Fibroblast of skin of left biceps (primary cell): ENCODE measurements around the gene FSTL4.

Experiments
- DNase-seq, 2 experiments: peaks; one replicate each; pipeline ENCODE4 v3.0.0-alpha.2; 2013; ENCODE audit warnings: low read depth in 2 of 2

Gene FSTL4

GRCh38 chr5:133294380-133294779 is 318.0 kb downstream of the FSTL4 start:
- no peak for DNase-seq

GRCh38 chr5:133293960-133294359 is 318.4 kb downstream of the FSTL4 start:
- DNase-seq, result no peak

GRCh38 chr5:133292300-133292699 is 320.0 kb downstream of the FSTL4 start:
- no peak for DNase-seq

- no peak for DNase-seq
These were observed 320.8 kb downstream of the FSTL4 start for GRCh38 chr5:133291524-133291923.

- no peak for DNase-seq
These were observed 321.6 kb downstream of the FSTL4 start for GRCh38 chr5:133290669-133291240.

- no peak for DNase-seq
These were observed 322.5 kb downstream of the FSTL4 start for GRCh38 chr5:133289686-133290367.

- no peak for DNase-seq
These were observed 324.8 kb downstream of the FSTL4 start for GRCh38 chr5:133287500-133287899.

GRCh38 chr5:133286483-133286882 is 325.9 kb downstream of the FSTL4 start:
- DNase-seq, result no peak

- no peak for DNase-seq
These were observed 326.7 kb downstream of the FSTL4 start for GRCh38 chr5:133285583-133286021.

GRCh38 chr5:133284306-133284705 is 328.0 kb downstream of the FSTL4 start:
- DNase-seq, result no peak

- no peak for DNase-seq
These were observed 334.0 kb downstream of the FSTL4 start for GRCh38 chr5:133278317-133278716.

- DNase-seq, result no peak
These were observed 334.6 kb downstream of the FSTL4 start for GRCh38 chr5:133277744-133278143.

GRCh38 chr5:133276171-133276570 is 336.2 kb downstream of the FSTL4 start:
- DNase-seq, result no peak

GRCh38 chr5:133275631-133276030 is 336.7 kb downstream of the FSTL4 start:
- DNase-seq, result no peak

GRCh38 chr5:133274597-133274935 is 337.8 kb downstream of the FSTL4 start:
- no peak for DNase-seq

- peak; percentile 7 to 12 for DNase-seq
These were observed 338.4 kb downstream of the FSTL4 start for GRCh38 chr5:133273661-133274596.

- no peak for DNase-seq
These were observed 340.0 kb downstream of the FSTL4 start for GRCh38 chr5:133272345-133272744.

- no peak for DNase-seq
These were observed 340.7 kb downstream of the FSTL4 start for GRCh38 chr5:133271606-133272005.

GRCh38 chr5:133269691-133270090 is 342.6 kb downstream of the FSTL4 start:
- DNase-seq, result no peak

GRCh38 chr5:133267601-133268000 is 344.7 kb downstream of the FSTL4 start:
- no peak for DNase-seq

- no peak for DNase-seq
These were observed 345.4 kb downstream of the FSTL4 start for GRCh38 chr5:133266966-133267365.

- no peak for DNase-seq
These were observed 345.8 kb downstream of the FSTL4 start for GRCh38 chr5:133266527-133266878.
